GM18520 (cell line): ENCODE results near the gene TMEM236.

ENCODE experiments used
- ATAC-seq: cut with Tn5 transposase; IDR thresholded peaks from one replicate; pipeline ENCODE4 v1.9.1; 2021; ENCODE audit not compliant: unreplicated experiment

Gene TMEM236

GRCh38 chr10:17787087-17787961, 35.3 kb downstream of the TMEM236 start:
- ATAC-seq: no peak

DNA sequence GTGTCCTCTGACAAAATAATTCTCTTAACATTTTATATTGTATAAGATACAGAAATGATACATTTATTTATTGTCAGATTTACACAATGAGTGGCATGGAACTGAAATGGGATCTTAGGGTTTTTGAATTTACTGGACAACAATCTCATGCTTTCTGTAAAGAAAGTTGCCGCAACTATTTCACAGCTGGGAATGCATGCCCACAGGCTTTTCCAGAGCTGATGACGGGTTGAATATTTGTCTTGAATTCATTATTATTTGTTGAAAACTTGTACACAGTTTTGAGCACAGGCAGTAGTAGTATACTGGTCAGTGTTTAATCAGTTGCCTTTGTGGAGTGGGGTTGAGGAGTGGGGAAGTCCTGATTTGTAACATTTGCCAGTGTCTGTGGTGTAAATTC, 36.6 kb downstream of the TMEM236 start:
- ATAC-seq: no peak

- ATAC-seq: no peak
Measured at GRCh38 chr10:17789396-17789795, 37.4 kb downstream of the TMEM236 start.

GRCh38 chr10:17790651-17791050, 38.6 kb downstream of the TMEM236 start:
- ATAC-seq: no peak

DNA sequence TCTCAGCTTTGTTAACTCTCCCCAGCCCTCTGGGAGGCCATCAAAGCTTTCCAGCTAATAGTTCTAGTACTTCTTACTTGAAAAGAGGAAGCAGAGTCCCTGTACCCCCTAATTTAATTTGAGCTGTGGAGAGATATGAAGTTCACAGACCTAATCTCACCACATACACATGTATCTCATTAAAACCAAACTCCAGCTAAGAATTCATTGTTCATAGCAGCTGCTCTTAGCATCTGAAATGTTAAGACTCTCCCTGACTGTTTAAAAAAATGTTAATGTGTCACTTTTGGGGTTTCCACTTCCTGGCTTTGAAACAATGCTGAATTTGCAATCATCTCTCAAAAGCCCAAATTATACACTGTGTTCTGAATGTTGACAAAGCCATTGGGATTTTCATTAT, 41.0 kb downstream of the TMEM236 start:
- no peak for ATAC-seq

GRCh38 chr10:17793823-17794644, 42.0 kb downstream of the TMEM236 start:
- ATAC-seq: no peak

DNA sequence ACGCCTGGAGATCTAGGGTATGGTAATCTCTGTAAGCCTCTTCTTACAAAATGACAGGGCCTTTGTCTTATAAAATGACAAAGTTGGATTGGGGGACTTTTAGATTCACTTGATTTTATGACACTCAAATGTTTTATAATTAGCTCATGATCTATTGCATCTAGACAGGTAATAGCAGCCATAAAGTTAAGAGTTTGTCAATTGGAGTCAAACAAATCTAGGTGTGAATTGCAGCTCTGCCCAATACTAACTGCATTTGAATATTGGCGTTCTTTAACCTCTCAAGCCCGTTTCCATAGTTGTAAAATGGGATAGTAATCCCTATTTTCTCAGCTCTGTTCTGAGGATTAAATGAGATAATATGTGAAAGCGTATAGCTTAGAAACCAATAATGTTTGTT, 43.1 kb downstream of the TMEM236 start:
- no peak for ATAC-seq

DNA sequence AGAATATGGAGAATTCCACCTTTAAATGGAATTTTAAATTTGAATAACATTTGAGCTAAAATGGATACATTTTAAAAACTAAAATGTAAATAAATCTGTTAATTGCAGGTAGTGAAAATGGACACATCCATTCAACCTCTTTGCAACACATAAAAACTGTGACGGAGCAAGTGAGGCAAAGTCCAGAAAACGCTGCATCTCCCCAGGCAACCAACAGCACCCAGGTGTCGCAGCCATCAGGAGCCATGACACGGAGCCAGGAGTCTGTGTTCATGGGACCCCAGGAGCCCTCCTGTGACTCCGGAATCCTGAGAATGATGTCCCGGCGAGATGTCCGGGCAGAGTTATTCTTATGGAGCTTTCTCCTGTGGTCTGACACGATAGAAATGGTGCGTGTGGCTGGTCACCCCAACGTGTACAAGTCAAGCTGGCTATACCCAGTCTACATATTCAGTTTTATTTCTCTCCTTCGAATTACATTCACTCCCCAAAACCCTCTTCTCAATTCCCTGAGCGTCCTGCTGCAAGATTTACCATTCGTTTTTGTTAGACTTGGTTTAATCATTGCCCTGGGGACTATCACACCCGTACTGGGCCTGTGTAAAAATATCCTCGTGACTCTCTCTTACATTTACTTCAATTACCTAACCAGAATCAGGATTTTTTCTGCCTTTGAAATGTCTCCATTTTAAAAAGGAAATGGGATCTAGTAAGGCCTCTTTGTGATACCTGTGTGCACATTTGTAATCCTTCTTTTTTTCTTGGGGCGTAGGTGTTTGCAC, 44.0 kb downstream of the TMEM236 start:
- no peak for ATAC-seq

GRCh38 chr10:17801507-17801906, 49.5 kb downstream of the TMEM236 start:
- ATAC-seq: no peak

GRCh38 chr10:17802350-17802749, 50.3 kb downstream of the TMEM236 start:
- no peak for ATAC-seq

GRCh38 chr10:17802976-17803375, 51.0 kb downstream of the TMEM236 start:
- no peak for ATAC-seq

- ATAC-seq: no peak
Measured at GRCh38 chr10:17805330-17805729, 53.3 kb downstream of the TMEM236 start.

DNA sequence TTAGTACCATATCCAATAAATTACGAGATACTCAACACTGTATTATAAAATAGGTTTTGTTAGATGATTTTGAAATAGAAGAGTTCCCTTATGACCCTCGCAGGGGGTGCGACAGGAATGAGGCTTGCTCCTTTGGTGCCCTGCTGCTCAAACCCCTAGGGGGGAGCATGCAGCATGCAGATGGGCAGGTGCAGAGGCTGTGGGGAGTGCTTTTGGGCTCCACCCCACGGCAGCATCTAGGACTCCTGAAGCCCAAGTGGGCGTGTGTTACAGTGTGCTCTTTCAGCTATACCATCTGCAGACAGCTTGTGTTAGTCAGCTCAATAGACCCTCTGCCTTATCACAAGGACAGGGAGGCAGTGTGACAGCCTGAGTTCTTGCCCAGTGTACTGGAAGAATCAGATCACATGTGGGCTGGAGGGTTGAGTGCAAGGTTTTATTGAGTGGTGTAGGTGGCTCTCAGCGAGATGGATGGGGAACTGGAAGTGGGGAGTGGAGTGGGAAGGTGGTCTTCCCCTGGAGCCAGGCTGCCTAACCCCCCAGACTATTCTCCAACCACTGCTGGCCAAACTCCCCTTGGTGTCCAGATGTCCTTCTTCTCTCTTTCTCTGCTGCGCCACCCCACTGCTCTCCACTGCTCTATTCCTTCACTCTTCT, 54.0 kb downstream of the TMEM236 start:
- ATAC-seq: peak; percentile 64

DNA sequence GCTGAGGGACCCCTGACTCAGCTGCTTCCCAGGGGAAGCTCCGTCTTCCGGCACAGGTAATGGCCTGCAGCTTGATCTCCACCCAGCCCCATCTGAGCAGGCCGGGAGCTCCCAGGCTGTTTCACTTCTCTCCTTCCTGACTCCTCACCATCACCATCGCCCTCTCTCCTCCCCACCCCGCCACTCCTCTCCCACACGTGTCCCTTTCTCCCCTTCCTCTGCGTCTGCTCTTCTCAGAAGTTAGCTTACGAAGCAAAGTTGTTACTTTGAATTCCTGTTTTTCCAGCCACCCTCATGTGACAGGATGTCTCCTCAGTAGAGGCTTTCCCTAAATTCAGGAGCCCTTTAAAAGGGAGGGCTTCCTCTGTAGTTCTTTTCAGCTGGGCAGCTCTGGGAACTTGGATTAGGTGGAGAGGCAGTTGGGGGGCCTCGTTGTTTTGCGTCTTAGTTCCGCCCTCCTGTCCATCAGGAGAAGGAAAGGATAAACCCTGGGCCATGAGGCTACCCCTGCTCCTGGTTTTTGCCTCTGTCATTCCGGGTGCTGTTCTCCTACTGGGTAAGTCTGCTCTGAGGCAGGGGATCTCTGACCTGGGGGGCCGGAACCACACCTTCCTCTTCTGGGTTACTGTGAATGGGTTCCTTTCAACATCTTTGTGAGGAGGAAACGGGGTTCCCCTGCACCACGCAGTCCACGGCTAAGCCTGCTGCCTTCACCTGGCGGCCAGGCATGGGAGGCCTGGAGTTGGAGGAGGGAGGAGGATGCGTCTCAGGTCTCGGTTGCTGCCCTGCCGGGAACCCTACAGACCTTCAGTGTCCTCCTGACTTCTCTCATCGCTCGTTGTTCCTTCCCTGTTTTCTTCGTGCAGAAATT, 57.2 kb downstream of the TMEM236 start, which contains the start of gene MRC1:
MRC1 (plus strand) TSS at position 378 of the 871 bp plus-strand sequence; CDS start at position 496, 118 bp downstream.
- ATAC-seq: no peak

GRCh38 chr10:17811146-17811865, 59.3 kb downstream of the TMEM236 start:
- no peak for ATAC-seq

GRCh38 chr10:17814973-17815372, 63.0 kb downstream of the TMEM236 start:
- no peak for ATAC-seq

GRCh38 chr10:17816199-17816598, 64.2 kb downstream of the TMEM236 start:
- ATAC-seq: no peak

DNA sequence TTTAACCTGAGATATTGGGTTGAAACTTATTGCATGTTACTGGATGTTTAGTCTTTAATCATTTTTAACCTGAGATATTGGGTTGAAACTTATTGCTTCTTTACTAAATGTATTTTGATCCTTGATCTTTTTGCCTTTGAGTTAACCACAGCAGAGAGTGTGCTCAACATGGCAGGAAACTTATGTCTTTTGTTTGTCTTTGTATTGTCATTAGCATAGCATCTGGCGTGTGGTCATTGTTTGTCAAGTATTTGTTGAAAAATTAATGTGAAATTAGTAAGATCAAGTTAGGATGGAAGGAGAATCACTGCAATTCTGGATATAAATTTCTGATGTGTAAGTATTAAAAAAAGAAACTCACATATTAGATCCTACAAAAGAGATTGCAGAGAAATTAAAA, 65.3 kb downstream of the TMEM236 start:
- no peak for ATAC-seq

GRCh38 chr10:17817790-17818189, 65.8 kb downstream of the TMEM236 start:
- ATAC-seq: no peak
